Measurements from ENCODE around the gene EIPR1. TPM values are rescaled to one million over a fixed set of nuclear protein-coding genes. Genes with fewer than 3 reads are reported as not detected.

Gene EIPR1
- total and polyA plus RNA-seq, 2 experiments from 2014 or later = 17.4 to 46.3 TPM

DNA sequence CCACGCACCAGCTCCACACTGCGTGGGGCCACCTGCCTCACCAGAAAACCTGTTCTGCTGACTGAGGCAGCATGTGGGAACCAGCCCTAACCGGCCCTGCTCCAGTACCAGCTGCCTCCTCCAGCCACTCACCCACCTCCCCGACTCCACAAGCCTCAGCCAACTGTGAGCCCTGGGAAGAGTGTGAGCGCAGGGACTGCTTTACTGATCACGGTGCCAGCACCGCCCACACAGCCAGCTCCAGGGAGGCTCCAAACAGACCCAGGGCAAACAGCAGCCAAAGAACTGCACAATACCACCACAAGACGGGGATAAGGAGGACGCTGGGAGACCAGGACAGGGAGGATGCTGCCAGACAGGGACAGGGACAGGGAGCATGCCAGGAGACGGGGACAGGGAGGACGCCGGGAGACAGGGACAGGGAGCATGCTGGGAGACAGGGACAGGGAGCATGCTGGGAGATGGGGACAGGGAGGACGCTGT lies 28.4 kb downstream of the EIPR1 start:
- Mint-ChIP-seq H3K27me3 (ENCODE audit: insufficient read depth, low read depth, poor library complexity) (peaks cover 6% of the 10 kb centered on the region), H3K9me3 (no peaks in the 10 kb centered on the region; the same call in 1 of the 3 replicates), H3K4me3 (no peak overlapping the region), H3K4me1 (peaks cover 10% of the 10 kb centered on the region), H3K27ac (peak overlapping the region; percentile 48; the same call in 1 of the 2 replicates), H3K36me3 (ENCODE audit: low read depth) (peaks cover 48% of the 10 kb centered on the region)
- Histone ChIP-seq H3F3A (replicated peaks; ENCODE audit: low read depth) (no peaks in the 10 kb centered on the region), H3K36me3 (ENCODE audit: insufficient read depth) (peaks cover 4% of the 10 kb centered on the region; the same call in 1 of the 2 replicates), H3K27me3 (ENCODE audit: insufficient read depth) (no peaks in the 10 kb centered on the region), H3K4me2 (no peak overlapping the region), H3K4me1 (ENCODE audit: insufficient read depth) (no peaks in the 10 kb centered on the region), H3K9me2 (ENCODE audit: insufficient read depth) (no peaks in the 10 kb centered on the region), H3K79me2 (replicated peaks; ENCODE audit: insufficient read depth) (no peaks in the 10 kb centered on the region), H4K20me1 (replicated peaks; ENCODE audit: insufficient read depth) (no peaks in the 10 kb centered on the region; the same call in 1 of the 2 replicates), H3K4me3 (no peak overlapping the region), H2AFZ (no peak overlapping the region), H3K27ac (ENCODE audit: low read depth) (no peak overlapping the region)
- ATAC-seq = peak; percentile 73
- TF ChIP-seq ZNF331 (CRISPR knock-in tag; IDR thresholded peaks at IDR 0.05; ENCODE audit: low read depth) (no peak), CTCF (conservative IDR thresholded peaks at IDR 0.05; ENCODE audit: low read depth in 2 of 2) (no peak), STAT1 (IDR thresholded peaks at IDR 0.05; ENCODE audit: unreplicated experiment) (no peak), EZH2 (IDR thresholded peaks at IDR 0.05; ENCODE audit: low read depth, unreplicated experiment) (no peak)
- DNase-seq (ENCODE audit: low spot score) = no peak

DNA sequence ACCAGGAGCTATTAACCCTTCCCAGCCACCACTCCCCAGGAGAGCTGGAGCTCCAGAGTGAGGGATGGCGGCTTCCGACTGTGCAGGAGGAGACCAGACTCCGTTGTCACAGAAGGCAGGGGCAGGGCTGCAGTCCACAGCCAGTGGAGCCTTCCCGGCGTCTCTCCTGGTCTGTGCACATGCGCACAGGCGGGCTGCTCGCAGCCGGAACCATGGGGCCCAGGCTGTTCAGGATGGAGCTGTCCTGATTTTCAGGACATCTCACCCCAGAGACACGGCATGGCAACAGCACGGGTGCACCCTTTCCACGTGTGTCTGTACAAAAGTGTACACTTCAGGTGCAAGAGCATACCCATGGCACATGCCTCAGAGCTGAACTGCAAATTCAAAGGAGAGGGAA lies 28.9 kb downstream of the EIPR1 start:
- Histone ChIP-seq H3K27me3 (ENCODE audit: insufficient read depth) (no peaks in the 10 kb centered on the region), H3K4me1 (ENCODE audit: insufficient read depth) (no peaks in the 10 kb centered on the region), H2AFZ (no peak overlapping the region), H3K4me3 (no peak overlapping the region), H3K79me2 (replicated peaks; ENCODE audit: insufficient read depth) (no peaks in the 10 kb centered on the region), H3F3A (replicated peaks; ENCODE audit: low read depth) (no peaks in the 10 kb centered on the region), H3K9me2 (ENCODE audit: insufficient read depth) (no peaks in the 10 kb centered on the region), H3K4me2 (no peak overlapping the region), H4K20me1 (replicated peaks; ENCODE audit: insufficient read depth) (no peaks in the 10 kb centered on the region; the same call in 1 of the 2 replicates), H3K27ac (ENCODE audit: low read depth) (no peak overlapping the region), H3K36me3 (ENCODE audit: insufficient read depth) (peaks cover 4% of the 10 kb centered on the region; the same call in 1 of the 2 replicates)
- Mint-ChIP-seq H3K9me3 (no peaks in the 10 kb centered on the region; the same call in 1 of the 3 replicates), H3K36me3 (ENCODE audit: low read depth) (peaks cover 45% of the 10 kb centered on the region), H3K4me3 (no peak overlapping the region), H3K27ac (peak overlapping the region; percentile 48; the same call in 1 of the 2 replicates), H3K27me3 (ENCODE audit: insufficient read depth, low read depth, poor library complexity) (peaks cover 6% of the 10 kb centered on the region), H3K4me1 (peaks cover 10% of the 10 kb centered on the region)
- no peak for DNase-seq (ENCODE audit: low spot score)
- peak; percentile 46 for ATAC-seq
- TF ChIP-seq ZNF331 (CRISPR knock-in tag; IDR thresholded peaks at IDR 0.05; ENCODE audit: low read depth) (no peak), JUNB (IDR thresholded peaks at IDR 0.05; ENCODE audit: unreplicated experiment) (no peak), POLR2AphosphoS5 (IDR thresholded peaks at IDR 0.05; ENCODE audit: low read depth) (no peak), EZH2phosphoT487 (IDR thresholded peaks at IDR 0.05; ENCODE audit: unreplicated experiment) (no peak), CTCF (conservative IDR thresholded peaks at IDR 0.05; ENCODE audit: low read depth in 2 of 2) (no peak), EZH2 (IDR thresholded peaks at IDR 0.05; ENCODE audit: low read depth, unreplicated experiment) (no peak), ZNF462 (CRISPR knock-in tag; IDR thresholded peaks at IDR 0.05) (no peak), STAT1 (IDR thresholded peaks at IDR 0.05; ENCODE audit: unreplicated experiment) (no peak)
- TF ChIP-seq, protein P1, sequence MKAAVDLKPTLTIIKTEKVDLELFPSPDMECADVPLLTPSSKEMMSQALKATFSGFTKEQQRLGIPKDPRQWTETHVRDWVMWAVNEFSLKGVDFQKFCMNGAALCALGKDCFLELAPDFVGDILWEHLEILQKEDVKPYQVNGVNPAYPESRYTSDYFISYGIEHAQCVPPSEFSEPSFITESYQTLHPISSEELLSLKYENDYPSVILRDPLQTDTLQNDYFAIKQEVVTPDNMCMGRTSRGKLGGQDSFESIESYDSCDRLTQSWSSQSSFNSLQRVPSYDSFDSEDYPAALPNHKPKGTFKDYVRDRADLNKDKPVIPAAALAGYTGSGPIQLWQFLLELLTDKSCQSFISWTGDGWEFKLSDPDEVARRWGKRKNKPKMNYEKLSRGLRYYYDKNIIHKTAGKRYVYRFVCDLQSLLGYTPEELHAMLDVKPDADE (IDR thresholded peaks at IDR 0.05) = no peak
